Gastroesophageal sphincter (tissue), 4 donors: Measurements from ENCODE around the gene FZD7. TPM values are rescaled to one million over a fixed set of nuclear protein-coding genes. Genes with fewer than 3 reads are reported as not detected.
A peak's percentile ranks its signal among the peaks of the same experiment; 100 is the strongest.

Experiments
- ATAC-seq: fragments of 150-250 bp; one replicate; pipeline ENCODE4 v1.9.1; 2016; ENCODE audit warnings: mild to moderate bottlenecking, moderate library complexity
- H3K27ac ChIP-seq, 4 donors: fragments of 200-600 bp; sonication (generic) in 3 of 4; 1 replicate in 3 of 4; 2 replicates in 1 of 4; pipeline ENCODE4 v1.5.1; 2016 to 2019
- H3K27me3 ChIP-seq: fragments of 200-600 bp; sonication (generic); one replicate; pipeline ENCODE4 v1.5.1; 2019
- H3K36me3 ChIP-seq, 2 donors: fragments of 200-600 bp; sonication (generic); one replicate each; pipeline ENCODE4 v1.5.1; 2019; ENCODE audit warnings: control low read depth in 1 of 2
- H3K4me1 ChIP-seq, 3 donors: fragments of 200-600 bp; sonication (generic); 1 replicate in 2 of 3; 2 replicates in 1 of 3; pipeline ENCODE4 v1.5.1; 2016 to 2019; ENCODE audit warnings: control low read depth in 2 of 3
- H3K4me3 ChIP-seq, 2 donors: fragments of 200-600 bp; sonication (generic); one replicate each; pipeline ENCODE4 v1.5.1; 2019; ENCODE audit warnings: mild to moderate bottlenecking in 1 of 2, moderate library complexity in 1 of 2
- H3K9me3 ChIP-seq, 3 donors: fragments of 200-600 bp; sonication (generic); one replicate each; pipeline ENCODE4 v1.5.1; 2017 to 2019; ENCODE audit warnings: control low read depth in 2 of 3
- EP300 ChIP-seq: sonication (generic); formaldehyde crosslinking; IDR thresholded peaks from one replicate; pipeline ENCODE4 v1.6.1; 2017; ENCODE audit warnings: antibody characterized with exemption, mild to moderate bottlenecking
- POLR2A ChIP-seq, 2 donors: fragments of 450-650 bp; IDR thresholded peaks; one replicate each; pipeline ENCODE4 v1.6.1; 2017; ENCODE audit warnings: antibody characterized with exemption in 2 of 2, mild to moderate bottlenecking in 2 of 2, moderate library complexity in 1 of 2
- POLR2AphosphoS5 ChIP-seq: sonication (generic); formaldehyde crosslinking; IDR thresholded peaks from one replicate; pipeline ENCODE4 v1.6.1; 2017; ENCODE audit warnings: antibody characterized with exemption
- WGBS, 2 donors: methylation state at CpG; one replicate each; pipeline ENCODE4 v1.1.5; 2018; ENCODE audit warnings: low coverage in 1 of 2; 5-methylcytosine and 5-hydroxymethylcytosine counted together
- total RNA-seq, 4 donors: library from RNA; depleted of rRNA; stranded (reverse); fragments of >200 nt; gene quantifications; one replicate each; pipeline ENCODE4 v1.1.0, GENCODE V29; 2016
- TF ChIP-seq, protein P1 (sequence below), 4 experiments: fragments of 200-600 bp in 2 of 4; fragments of 450-650 bp in 2 of 4; sonication (generic) in 1 of 4; IDR thresholded peaks; one replicate each; pipeline ENCODE4 v1.5.1; 2017 to 2019; ENCODE audit warnings: antibody characterized with exemption in 4 of 4, mild to moderate bottlenecking in 2 of 4, moderate library complexity in 2 of 4

Gene FZD7
- total RNA-seq, 4 donors from 2014 or later: 15.9 to 55.4 (median 39.0) TPM

- TF ChIP-seq POLR2AphosphoS5: no peak
- TF ChIP-seq EP300: no peak
- TF ChIP-seq, protein P1, sequence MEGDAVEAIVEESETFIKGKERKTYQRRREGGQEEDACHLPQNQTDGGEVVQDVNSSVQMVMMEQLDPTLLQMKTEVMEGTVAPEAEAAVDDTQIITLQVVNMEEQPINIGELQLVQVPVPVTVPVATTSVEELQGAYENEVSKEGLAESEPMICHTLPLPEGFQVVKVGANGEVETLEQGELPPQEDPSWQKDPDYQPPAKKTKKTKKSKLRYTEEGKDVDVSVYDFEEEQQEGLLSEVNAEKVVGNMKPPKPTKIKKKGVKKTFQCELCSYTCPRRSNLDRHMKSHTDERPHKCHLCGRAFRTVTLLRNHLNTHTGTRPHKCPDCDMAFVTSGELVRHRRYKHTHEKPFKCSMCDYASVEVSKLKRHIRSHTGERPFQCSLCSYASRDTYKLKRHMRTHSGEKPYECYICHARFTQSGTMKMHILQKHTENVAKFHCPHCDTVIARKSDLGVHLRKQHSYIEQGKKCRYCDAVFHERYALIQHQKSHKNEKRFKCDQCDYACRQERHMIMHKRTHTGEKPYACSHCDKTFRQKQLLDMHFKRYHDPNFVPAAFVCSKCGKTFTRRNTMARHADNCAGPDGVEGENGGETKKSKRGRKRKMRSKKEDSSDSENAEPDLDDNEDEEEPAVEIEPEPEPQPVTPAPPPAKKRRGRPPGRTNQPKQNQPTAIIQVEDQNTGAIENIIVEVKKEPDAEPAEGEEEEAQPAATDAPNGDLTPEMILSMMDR (IDR thresholded peaks at IDR 0.05): no peak
- no peak for TF ChIP-seq POLR2A (IDR thresholded peaks at IDR 0.05)
- Histone ChIP-seq H3K27ac (no peak overlapping the region), H3K9me3 (no peaks in the 10 kb centered on the region), H3K4me3 (no peak overlapping the region), H3K4me1 (peaks cover 0 to 53% (median 12%) of the 10 kb centered on the region in 3 donors), H3K27me3 (no peaks in the 10 kb centered on the region), H3K36me3 (no peaks in the 10 kb centered on the region)
- no peak for ATAC-seq
These were observed 15.7 kb upstream of the FZD7 start for GRCh38 chr2:202017940-202018339.

- Histone ChIP-seq H3K9me3 (no peaks in the 10 kb centered on the region), H3K36me3 (no peaks in the 10 kb centered on the region), H3K27ac (peak overlapping the region in 2 of 4 donors; percentile 54 to 55), H3K4me3 (no peak overlapping the region), H3K4me1 (peaks cover 0 to 53% (median 12%) of the 10 kb centered on the region in 3 donors), H3K27me3 (no peaks in the 10 kb centered on the region)
- 20 to 27% methylated on average over 2 of the region's 2 CpGs for WGBS, 2 donors
- ATAC-seq: peak; percentile 51
- TF ChIP-seq EP300: no peak
- TF ChIP-seq POLR2A (IDR thresholded peaks at IDR 0.05): no peak
- TF ChIP-seq, protein P1 (IDR thresholded peaks at IDR 0.05): no peak
These were observed 14.7 kb upstream of the FZD7 start for GRCh38 chr2:202018950-202019349.

DNA sequence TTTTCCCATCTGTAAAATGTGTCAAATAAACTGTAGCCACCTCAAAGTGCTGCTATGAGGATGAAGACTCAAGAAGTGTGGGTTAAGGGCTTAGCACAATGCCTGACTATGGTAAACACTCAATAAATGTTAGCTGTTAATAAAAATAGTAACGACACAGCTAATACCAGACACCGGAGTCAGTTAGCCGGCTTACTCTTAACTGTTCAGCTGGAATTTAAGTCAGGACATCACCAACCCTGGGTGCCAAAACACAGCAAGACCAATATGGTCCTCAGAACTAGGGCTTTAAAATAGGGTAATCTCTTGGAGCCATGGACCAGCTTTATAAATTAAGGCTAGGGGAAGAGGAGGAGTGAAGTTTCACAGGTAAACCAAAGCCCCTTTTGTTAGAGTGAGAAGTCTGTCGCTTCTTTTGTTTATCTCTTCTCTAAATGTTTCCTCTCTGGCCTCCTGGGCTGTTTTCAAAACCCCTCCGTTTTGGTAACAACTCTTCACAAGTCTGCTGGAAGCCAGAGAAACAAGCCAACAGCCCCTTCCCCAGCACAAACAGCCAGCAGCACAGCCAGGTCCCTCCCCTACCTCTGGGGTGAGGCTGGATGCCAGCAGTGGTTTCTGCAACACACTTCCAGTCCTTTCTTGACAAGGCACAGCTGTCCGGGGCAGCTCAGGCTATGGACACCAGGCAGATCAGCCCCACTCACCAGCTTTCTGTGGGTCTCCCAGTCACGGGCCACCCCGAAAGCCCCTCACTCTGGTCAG is 13.8 kb upstream of the FZD7 start:
- Histone ChIP-seq H3K27ac (peak overlapping the region in 3 of 4 donors; percentile 29 to 55 (median 54)), H3K4me1 (peaks cover 0 to 50% (median 12%) of the 10 kb centered on the region in 3 donors), H3K4me3 (no peak overlapping the region), H3K27me3 (no peaks in the 10 kb centered on the region), H3K9me3 (no peaks in the 10 kb centered on the region), H3K36me3 (no peaks in the 10 kb centered on the region)
- TF ChIP-seq EP300 (no peak), POLR2AphosphoS5 (peak; percentile 20)
- ATAC-seq: no peak
- WGBS, 2 donors: 11 to 18% methylated on average over 2 to 6 of the region's 8 CpGs

GRCh38 chr2:202022755-202023154 is 10.9 kb upstream of the FZD7 start:
- no peaks in the 10 kb centered on the region for H3K27me3 ChIP-seq
- H3K27ac ChIP-seq: no peak overlapping the region
- H3K36me3 ChIP-seq: no peaks in the 10 kb centered on the region
- ATAC-seq: no peak
- no peaks in the 10 kb centered on the region for H3K9me3 ChIP-seq
- no peak for TF ChIP-seq POLR2AphosphoS5
- no peak for TF ChIP-seq EP300
- TF ChIP-seq, protein P1 (IDR thresholded peaks at IDR 0.05): no peak
- no peak for TF ChIP-seq POLR2A (IDR thresholded peaks at IDR 0.05)
- 59 to 63% methylated on average over 6 to 8 of the region's 8 CpGs for WGBS, 2 donors
- peaks cover 0 to 29% (median 12%) of the 10 kb centered on the region in 3 donors for H3K4me1 ChIP-seq
- H3K4me3 ChIP-seq: no peak overlapping the region

DNA sequence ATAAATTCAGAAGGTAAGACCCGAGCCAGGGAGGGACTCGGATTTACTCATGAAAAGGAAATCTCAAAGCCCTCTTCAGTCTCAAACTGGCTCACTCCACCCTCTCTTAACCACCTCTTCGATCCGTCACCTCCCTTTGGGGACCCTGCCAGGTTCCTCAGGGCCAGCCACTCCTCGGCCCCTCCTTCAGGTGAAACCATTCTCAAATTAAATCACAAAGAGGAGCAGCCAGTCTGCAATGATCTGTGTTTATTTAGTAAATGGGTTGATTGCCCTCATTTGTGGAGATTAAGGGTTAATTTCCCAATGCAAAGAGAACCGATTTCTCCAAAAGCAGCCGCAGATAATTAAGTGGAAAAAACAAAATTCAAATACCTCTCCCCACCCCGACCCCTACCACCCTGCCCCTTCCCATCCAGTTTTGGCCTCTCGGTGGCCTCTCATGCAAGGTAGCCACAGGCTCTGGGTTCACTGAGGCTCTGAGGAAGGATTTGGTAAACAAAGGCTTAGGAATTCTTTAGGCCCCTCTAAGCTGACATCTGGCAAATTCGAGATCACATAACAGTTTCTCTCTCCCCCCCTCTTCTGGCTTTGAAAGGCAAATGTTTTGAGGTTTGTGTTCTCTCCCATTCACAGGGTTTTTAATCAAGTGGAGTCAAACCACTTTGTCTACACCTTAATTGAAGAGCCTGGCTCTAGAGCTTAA is 10.3 kb upstream of the FZD7 start:
- H3K9me3 ChIP-seq: no peaks in the 10 kb centered on the region
- ATAC-seq: no peak
- peaks cover 0 to 23% (median 12%) of the 10 kb centered on the region in 3 donors for H3K4me1 ChIP-seq
- 64 to 68% methylated on average over 5 to 10 of the region's 10 CpGs for WGBS, 2 donors
- H3K27me3 ChIP-seq: no peaks in the 10 kb centered on the region
- no peak overlapping the region for H3K27ac ChIP-seq
- H3K36me3 ChIP-seq: no peaks in the 10 kb centered on the region
- TF ChIP-seq POLR2AphosphoS5 (no peak), POLR2A (IDR thresholded peaks at IDR 0.05) (no peak), EP300 (no peak)
- TF ChIP-seq, protein P1 (IDR thresholded peaks at IDR 0.05): no peak
- no peak overlapping the region for H3K4me3 ChIP-seq
